ENCODE results near the gene HMOX1.

GRCh38 chr22:35422936-35423335 is 42.0 kb downstream of the HMOX1 start:
- TF ChIP-seq, protein P1, sequence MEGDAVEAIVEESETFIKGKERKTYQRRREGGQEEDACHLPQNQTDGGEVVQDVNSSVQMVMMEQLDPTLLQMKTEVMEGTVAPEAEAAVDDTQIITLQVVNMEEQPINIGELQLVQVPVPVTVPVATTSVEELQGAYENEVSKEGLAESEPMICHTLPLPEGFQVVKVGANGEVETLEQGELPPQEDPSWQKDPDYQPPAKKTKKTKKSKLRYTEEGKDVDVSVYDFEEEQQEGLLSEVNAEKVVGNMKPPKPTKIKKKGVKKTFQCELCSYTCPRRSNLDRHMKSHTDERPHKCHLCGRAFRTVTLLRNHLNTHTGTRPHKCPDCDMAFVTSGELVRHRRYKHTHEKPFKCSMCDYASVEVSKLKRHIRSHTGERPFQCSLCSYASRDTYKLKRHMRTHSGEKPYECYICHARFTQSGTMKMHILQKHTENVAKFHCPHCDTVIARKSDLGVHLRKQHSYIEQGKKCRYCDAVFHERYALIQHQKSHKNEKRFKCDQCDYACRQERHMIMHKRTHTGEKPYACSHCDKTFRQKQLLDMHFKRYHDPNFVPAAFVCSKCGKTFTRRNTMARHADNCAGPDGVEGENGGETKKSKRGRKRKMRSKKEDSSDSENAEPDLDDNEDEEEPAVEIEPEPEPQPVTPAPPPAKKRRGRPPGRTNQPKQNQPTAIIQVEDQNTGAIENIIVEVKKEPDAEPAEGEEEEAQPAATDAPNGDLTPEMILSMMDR (IDR thresholded peaks at IDR 0.05): no peak
- TF ChIP-seq EP300 (IDR thresholded peaks at IDR 0.05): no peak
- no peak for TF ChIP-seq POLR2A (IDR thresholded peaks at IDR 0.05)
- no peak for TF ChIP-seq POLR2AphosphoS5 (IDR thresholded peaks at IDR 0.05)
